ENCODE data around the gene CRB1. TPM values are rescaled to one million over a fixed set of nuclear protein-coding genes. Genes with fewer than 3 reads are reported as not detected.

CRB1 gene
- total and polyA plus RNA-seq, 2 of the 8 experiments (the other 6 are each of a cell fraction or from before 2014, with no cell fraction given), result 0.03 TPM; not detected in 1

- TF ChIP-seq POLR2AphosphoS5 (IDR thresholded peaks at IDR 0.05; ENCODE audit: low read depth, low read length), result no peak
- no peak for TF ChIP-seq EP300 (IDR thresholded peaks at IDR 0.05; ENCODE audit: borderline replicate concordance in 1 of 2, low read depth in 2 of 2, low read length in 2 of 2)
- no peak for TF ChIP-seq TCF12 (IDR thresholded peaks at IDR 0.05; ENCODE audit: low read depth, low read length)
- TF ChIP-seq ASH2L (IDR thresholded peaks at IDR 0.05; ENCODE audit: low read length), result no peak
- TF ChIP-seq SAP30 (IDR thresholded peaks at IDR 0.05; ENCODE audit: insufficient read depth, insufficient replicate concordance, low read length), result no peak
- TF ChIP-seq POLR2A (IDR thresholded peaks at IDR 0.05; ENCODE audit: control extremely low read depth in 1 of 2, low read depth in 2 of 2, low read length in 2 of 2), result no peak
These were observed 150.6 kb downstream of the CRB1 start (continued) for GRCh38 chr1:197418693-197419092.
